EH (cell line): ENCODE measurements around the gene LY6G6D.

Source experiments
- DNase-seq: peaks from one replicate; pipeline ENCODE4 v3.0.0-alpha.2; 2015; ENCODE audit warnings: low read depth

The LY6G6D gene

GRCh38 chr6:31715022-31715958, at the start of gene LY6G6D:
Gene LY6G6D, plus strand, starts transcription at chr6:31715348. Its CDS starts 8 bp downstream, at chr6:31715356.
- DNase-seq: no peak

- DNase-seq: peak; percentile 98
Observed at GRCh38 chr6:31665501-31666336, 49.4 kb upstream of the LY6G6D start, which contains the start of gene CSNK2B. Gene CSNK2B, plus strand, starts transcription at chr6:31666080. Its CDS starts 752 bp downstream, at chr6:31666832.

DNA sequence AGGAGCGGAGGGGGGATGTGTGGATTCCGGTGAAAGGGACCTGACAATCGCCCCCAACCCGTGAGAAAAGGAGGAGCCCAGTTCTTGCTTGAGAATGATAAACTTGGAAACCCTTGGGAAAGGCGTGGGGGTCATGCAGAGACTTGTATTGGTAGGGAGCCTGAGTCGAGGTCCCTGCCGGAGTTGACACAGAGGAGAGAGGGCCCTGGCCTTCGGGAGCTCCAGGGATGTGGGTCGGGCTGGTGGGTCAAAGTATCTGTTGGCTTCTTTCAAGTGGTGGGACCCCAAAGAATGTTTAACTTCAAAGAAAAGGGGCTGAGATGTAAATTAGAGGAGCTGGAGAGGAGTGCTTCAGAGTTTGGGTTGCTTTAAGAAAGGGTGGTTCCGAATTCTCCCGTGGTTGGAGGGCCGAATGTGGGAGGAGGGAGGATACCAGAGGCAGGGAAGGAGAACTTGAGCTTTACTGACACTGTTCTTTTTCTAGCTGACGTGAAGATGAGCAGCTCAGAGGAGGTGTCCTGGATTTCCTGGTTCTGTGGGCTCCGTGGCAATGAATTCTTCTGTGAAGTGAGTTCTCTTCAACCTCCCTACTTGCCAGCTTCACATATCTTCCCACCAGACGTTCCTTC, 48.7 kb upstream of the LY6G6D start:
- DNase-seq: peak; percentile 34

- DNase-seq: no peak
Observed at GRCh38 chr6:31669676-31670075, 45.5 kb upstream of the LY6G6D start, which contains the start of gene LY6G5B. Gene LY6G5B, plus strand, starts transcription at chr6:31669976. Its CDS starts 975 bp downstream, at chr6:31670951.

DNA sequence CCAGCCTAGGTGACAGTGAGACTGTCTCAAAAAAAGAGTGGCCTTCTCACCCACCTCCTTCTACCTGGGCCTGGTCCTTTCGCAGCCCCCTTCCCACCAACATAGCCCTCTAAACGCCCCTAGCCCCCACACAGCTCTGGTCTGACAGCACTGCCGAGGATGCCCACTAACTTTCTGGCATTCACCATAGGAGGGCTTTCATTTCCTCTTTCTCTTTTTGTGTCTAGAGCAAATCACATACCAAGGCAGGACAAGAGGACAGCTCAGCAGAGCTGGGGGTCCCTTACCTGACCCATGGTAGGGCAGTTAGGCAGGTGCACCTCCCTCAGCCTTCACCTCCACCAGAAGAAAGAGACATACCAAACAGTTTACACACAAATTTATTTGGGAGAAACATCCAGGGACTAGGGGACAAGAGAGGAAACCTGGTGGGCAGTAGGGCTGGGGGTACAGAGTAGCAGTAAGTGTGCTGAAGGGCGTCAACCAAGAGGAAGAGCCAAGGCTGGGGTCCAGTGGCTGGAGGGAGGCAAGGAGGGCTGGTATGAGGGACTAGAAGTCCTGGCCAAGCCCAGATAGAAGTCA, 38.7 kb upstream of the LY6G6D start:
- no peak for DNase-seq

DNA sequence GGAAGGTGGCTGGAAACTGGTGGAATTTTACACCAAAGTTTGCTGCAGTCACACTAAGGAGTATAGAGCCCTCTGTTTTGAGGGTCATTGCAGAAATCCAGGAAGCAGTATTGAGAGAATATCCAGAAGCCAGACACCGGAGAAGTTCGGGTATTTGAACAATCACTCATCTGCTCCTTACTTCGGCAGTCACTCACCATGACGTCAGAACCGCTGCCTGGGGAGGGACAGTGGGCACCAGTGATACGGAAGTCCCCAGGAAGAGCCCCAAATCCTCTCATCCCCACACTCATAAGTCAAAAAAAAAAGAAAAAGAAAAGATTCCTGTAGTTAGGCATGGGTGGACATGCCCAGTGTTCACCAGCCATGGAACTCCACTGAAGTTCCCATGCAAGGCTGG, 38.2 kb upstream of the LY6G6D start:
- no peak for DNase-seq

- no peak for DNase-seq
Observed at GRCh38 chr6:31677955-31678354, 37.2 kb upstream of the LY6G6D start.

- peak; percentile 90 for DNase-seq
Observed at GRCh38 chr6:31680226-31681134, 34.7 kb upstream of the LY6G6D start, which contains the start of gene LY6G5C. Gene LY6G5C, minus strand, starts transcription at chr6:31681067. Its CDS starts 694 bp downstream, at chr6:31680373.

- DNase-seq: peak; percentile 60
Observed at GRCh38 chr6:31681135-31681671, 33.9 kb upstream of the LY6G6D start.

- DNase-seq: no peak
Observed at GRCh38 chr6:31683591-31683990, 31.6 kb upstream of the LY6G6D start.

DNA sequence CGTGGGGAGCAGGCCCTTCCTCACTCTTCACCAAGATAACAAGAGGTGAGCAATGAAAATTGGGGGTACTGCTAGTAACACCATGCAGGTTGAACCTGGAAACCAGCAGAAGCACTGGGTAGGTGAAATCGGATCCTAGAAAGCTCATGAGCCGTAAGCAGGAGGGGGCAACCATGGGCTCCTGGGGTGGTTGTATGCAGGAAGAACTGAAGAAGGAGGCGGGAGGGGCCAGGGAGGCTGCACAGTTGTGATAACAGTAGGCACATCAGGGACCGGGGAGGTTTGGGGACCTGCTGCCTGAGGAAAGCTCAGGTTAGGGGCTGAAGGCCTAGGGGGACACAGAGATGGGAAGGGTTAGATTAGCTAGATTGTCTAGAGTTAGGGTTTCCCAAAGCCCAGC, 28.7 kb upstream of the LY6G6D start:
- no peak for DNase-seq

DNA sequence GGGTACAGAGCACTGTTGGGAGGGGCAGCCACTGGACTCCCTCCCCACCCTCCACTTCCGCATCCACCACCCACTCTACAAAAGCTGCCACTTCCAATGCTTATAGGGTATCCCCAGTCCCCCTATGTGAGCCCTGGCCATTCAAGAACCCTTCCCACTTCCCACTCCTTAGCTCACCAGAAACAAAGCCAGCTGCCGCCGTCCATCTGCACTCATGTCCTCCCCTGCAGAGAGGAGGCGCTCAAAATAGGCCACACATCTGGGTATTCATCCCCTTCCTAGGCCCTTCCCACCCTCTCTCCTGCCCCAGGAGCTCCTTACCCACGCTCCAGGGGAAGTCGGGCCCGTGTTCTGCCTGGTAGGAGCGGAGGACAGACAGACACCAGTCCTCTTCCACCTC, 27.8 kb upstream of the LY6G6D start:
- DNase-seq: no peak

DNA sequence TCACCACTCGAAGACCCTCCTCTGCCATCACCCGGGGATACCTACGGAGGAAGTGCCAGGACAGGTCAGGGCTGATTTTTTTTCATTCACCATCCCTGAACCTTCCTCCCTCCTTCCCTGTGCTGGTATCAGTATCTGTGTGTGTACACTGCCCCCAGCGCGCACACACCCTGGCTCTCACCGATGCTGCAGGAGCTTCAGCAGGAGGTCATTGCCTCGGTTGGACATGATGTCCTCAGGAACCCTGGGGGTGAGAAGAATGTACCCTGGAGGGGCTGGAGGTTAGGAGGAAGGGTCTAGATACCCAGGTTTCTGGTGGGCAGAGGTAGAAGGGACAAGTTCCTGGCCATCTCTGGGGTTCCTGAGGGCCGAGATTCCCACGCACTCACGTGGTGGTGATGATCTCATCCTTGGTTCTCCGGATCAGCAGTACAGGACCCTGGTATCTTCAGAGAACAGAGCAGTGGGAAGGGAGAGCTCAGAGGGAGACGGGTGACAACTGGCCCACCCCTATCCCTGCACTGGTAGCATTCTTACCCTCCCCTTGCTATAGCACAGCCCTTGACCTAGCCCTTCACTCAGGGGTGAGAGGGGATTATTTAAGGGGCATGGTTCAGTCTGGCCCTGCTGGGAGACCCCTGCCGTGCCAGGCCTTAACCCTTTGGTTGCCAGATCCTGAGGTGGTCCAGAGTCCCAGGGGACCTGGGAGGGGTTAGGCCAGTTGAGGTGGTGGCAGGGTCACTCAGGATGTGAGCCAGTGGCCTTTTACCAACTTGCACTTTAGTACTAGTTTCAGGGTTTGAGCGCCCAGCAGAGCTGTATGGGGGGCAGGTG, 27.1 kb upstream of the LY6G6D start:
- no peak for DNase-seq

GRCh38 chr6:31689249-31690110, 25.7 kb upstream of the LY6G6D start:
- no peak for DNase-seq

GRCh38 chr6:31690231-31691077, 24.7 kb upstream of the LY6G6D start:
- DNase-seq: no peak

DNA sequence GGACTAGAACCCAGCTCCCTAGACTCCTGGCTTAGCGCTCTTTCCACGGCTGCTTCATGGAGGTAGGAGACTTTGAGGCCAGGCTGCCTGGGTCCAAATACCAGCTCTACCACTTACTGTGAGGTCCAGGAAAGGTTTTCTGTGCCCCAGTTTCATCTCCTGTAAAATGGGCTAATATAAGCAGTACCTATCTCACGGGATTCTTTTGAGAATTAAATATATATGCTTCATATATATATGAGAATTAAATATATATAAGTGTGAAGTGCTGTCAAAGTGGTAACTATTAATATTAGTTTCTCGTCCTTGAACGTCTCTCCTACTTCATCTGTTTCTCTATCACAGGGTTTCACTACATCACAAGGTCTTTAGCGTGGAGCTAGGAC, 24.1 kb upstream of the LY6G6D start:
- DNase-seq: no peak

GRCh38 chr6:31691564-31692108, 23.5 kb upstream of the LY6G6D start:
- no peak for DNase-seq
